HEK293 (cell line): Measurements from ENCODE around the gene PCDHGB3.

Source experiments
- CTCF ChIA-PET: fragments of 350-600 bp; formaldehyde crosslinking; extraction: SDS; loops from one replicate; lab custom pipeline; 2021; ENCODE audit warnings: antibody characterized with exemption; lab: Yijun Ruan, JAX
- POLR2A ChIA-PET: fragments of 300-600 bp; formaldehyde crosslinking; extraction: SDS; loops from one replicate; lab custom pipeline; 2020; ENCODE audit warnings: antibody characterized with exemption, inconsistent platforms; lab: Yijun Ruan, JAX
- H3K27ac ChIP-seq: fragments of 200-500 bp; sonication (Bioruptor generic); 2 replicates; pipeline ENCODE4 v1.5.1; 2014; ENCODE audit warnings: low read depth, low read length, control low read depth, inconsistent platforms; ENCODE audit errors: extremely low read depth
- H3K36me3 ChIP-seq, 2 experiments: fragments of 200-500 bp in 1 of 2; sonication (Bioruptor generic) in 1 of 2; 1 replicate in 1 of 2; 2 replicates in 1 of 2; pipeline ENCODE4 v1.5.1; 2014 to 2017; ENCODE audit warnings: inconsistent platforms in 2 of 2, low read length in 2 of 2; ENCODE audit not compliant: control insufficient read depth in 2 of 2, insufficient read depth in 1 of 2
- H3K4me1 ChIP-seq: fragments of 200-500 bp; sonication (Bioruptor generic); 2 replicates; pipeline ENCODE4 v1.5.1; 2014; ENCODE audit warnings: mild to moderate bottlenecking, low read length, inconsistent platforms; ENCODE audit not compliant: control insufficient read depth, insufficient read depth
- H3K4me3 ChIP-seq: 2 replicates; pipeline ENCODE4 v1.5.1; 2011; ENCODE audit warnings: low read depth, mild to moderate bottlenecking, control low read depth, low read length, moderate library complexity
- H3K9me3 ChIP-seq: fragments of 200-500 bp; sonication (Bioruptor generic); 2 replicates; pipeline ENCODE4 v1.5.1; 2014; ENCODE audit warnings: low read depth, low read length, inconsistent platforms; ENCODE audit not compliant: control insufficient read depth, insufficient read depth
- KLF9 ChIP-seq: fragments of 450-650 bp; formaldehyde crosslinking; IDR thresholded peaks from 2 replicates; pipeline ENCODE4 v1.5.1; 2016; ENCODE audit warnings: missing biosample characterization, missing genetic modification characterization, low read depth
- ZNF549 ChIP-seq: fragments of 450-650 bp; IDR thresholded peaks from 2 replicates; pipeline ENCODE4 v1.5.1; 2018; ENCODE audit warnings: missing biosample characterization, missing genetic modification characterization, mild to moderate bottlenecking, inconsistent platforms, moderate library complexity
- ZNF658 ChIP-seq: fragments of 450-650 bp; formaldehyde crosslinking; IDR thresholded peaks from 2 replicates; pipeline ENCODE4; 2016; ENCODE audit warnings: missing biosample characterization, missing genetic modification characterization

Gene PCDHGB3

GRCh38 chr5:141421489-141421855 is 51.4 kb downstream of the PCDHGB3 start:
- POLR2A ChIA-PET = interaction anchor here (0.9 to 1.5 kb wide), 3 partner anchors 100 to 103 kb away, joined by 3 to 6 read pairs (median 4); partner anchors contain the start of gene TAF7
- peak overlapping the region; percentile 67 for H3K4me3 ChIP-seq
- no peaks in the 10 kb centered on the region for H3K4me1 ChIP-seq
- H3K27ac ChIP-seq = no peak overlapping the region
- H3K9me3 ChIP-seq = no peaks in the 10 kb centered on the region; the same call in 1 of the 2 replicates
- CTCF ChIA-PET = interaction anchor here (0.6 to 7.0 kb wide), 55 partner anchors 8 to 222 kb away, joined by 3 to 160 read pairs (median 5); partner anchors contain the start of genes DIAPH1, PCDHB11, PCDHB14 and PCDHB15
- TF ChIP-seq ZNF549 = no peak
- TF ChIP-seq KLF9 (tag by site-specific recombination) = peak; percentile 41; the same call in 1 of the 2 replicates
- TF ChIP-seq ZNF658 (tag by site-specific recombination) = no peak
- no peaks in the 10 kb centered on the region for H3K36me3 ChIP-seq
